ENCODE measurements around the gene MYOM1.
"Not testable (repeated sequence)": the region's sequence is repeated elsewhere in the genome, so short reads cannot be mapped to it uniquely, and the experiment has no call there.

Gene MYOM1

GRCh38 chr18:3086871-3087270, 132.9 kb downstream of the MYOM1 start:
- no peak for DNase-seq (ENCODE audit: low read depth)

- no peak for DNase-seq (ENCODE audit: low read depth)
These were observed 134.2 kb downstream of the MYOM1 start for GRCh38 chr18:3085612-3086011.

- no peak for DNase-seq (ENCODE audit: low read depth)
These were observed 135.6 kb downstream of the MYOM1 start for GRCh38 chr18:3084206-3084605.

GRCh38 chr18:3083766-3084165, 136.0 kb downstream of the MYOM1 start:
- no peak for DNase-seq (ENCODE audit: low read depth)

GRCh38 chr18:3081584-3081991, 138.2 kb downstream of the MYOM1 start:
- DNase-seq (ENCODE audit: low read depth), result no peak

GRCh38 chr18:3079653-3080052, 140.1 kb downstream of the MYOM1 start:
- DNase-seq (ENCODE audit: low read depth), result no peak

- DNase-seq (ENCODE audit: low read depth), result no peak
These were observed 144.3 kb downstream of the MYOM1 start for GRCh38 chr18:3075491-3075890.

- DNase-seq (ENCODE audit: low read depth), result no peak
These were observed 145.7 kb downstream of the MYOM1 start for GRCh38 chr18:3074087-3074486.

- DNase-seq (ENCODE audit: low read depth), result not testable (repeated sequence)
These were observed 146.4 kb downstream of the MYOM1 start for GRCh38 chr18:3073353-3073752.

GRCh38 chr18:3071676-3072075, 148.1 kb downstream of the MYOM1 start:
- DNase-seq (ENCODE audit: low read depth), result no peak

- DNase-seq (ENCODE audit: low read depth), result no peak
These were observed 149.9 kb downstream of the MYOM1 start for GRCh38 chr18:3069671-3070433.

- DNase-seq (ENCODE audit: low read depth), result no peak
These were observed 152.0 kb downstream of the MYOM1 start for GRCh38 chr18:3067722-3068121.

- DNase-seq (ENCODE audit: low read depth), result no peak
These were observed 152.6 kb downstream of the MYOM1 start for GRCh38 chr18:3067165-3067661.

GRCh38 chr18:3066341-3067110, 153.2 kb downstream of the MYOM1 start:
- DNase-seq (ENCODE audit: low read depth), result no peak

GRCh38 chr18:3063766-3064165, 156.0 kb downstream of the MYOM1 start:
- not testable (repeated sequence) for DNase-seq (ENCODE audit: low read depth)

GRCh38 chr18:3062798-3063680, 156.7 kb downstream of the MYOM1 start:
- peak; percentile 50 for DNase-seq (ENCODE audit: low read depth)

GRCh38 chr18:3061581-3062312, 158.0 kb downstream of the MYOM1 start:
- DNase-seq (ENCODE audit: low read depth), result peak; percentile 36

- DNase-seq (ENCODE audit: low read depth), result no peak
These were observed 158.8 kb downstream of the MYOM1 start for GRCh38 chr18:3060667-3061580.

- no peak for DNase-seq (ENCODE audit: low read depth)
These were observed 160.5 kb downstream of the MYOM1 start for GRCh38 chr18:3059272-3059671.
